Glomerular visceral epithelial cell (primary cell): Measurements from ENCODE around the gene PLA2R1.

Experiments used
- DNase-seq: peaks from one replicate; pipeline ENCODE4 v3.0.0-alpha.2; 2016; ENCODE audit errors: extremely low spot score

PLA2R1 gene

GRCh38 chr2:160033732-160034392 lies 28.6 kb downstream of the PLA2R1 start:
- peak; percentile 54 for DNase-seq

- no peak for DNase-seq
Measured at GRCh38 chr2:160029270-160029628, 33.2 kb downstream of the PLA2R1 start.

GRCh38 chr2:160028431-160029269 lies 33.8 kb downstream of the PLA2R1 start:
- no peak for DNase-seq

DNA sequence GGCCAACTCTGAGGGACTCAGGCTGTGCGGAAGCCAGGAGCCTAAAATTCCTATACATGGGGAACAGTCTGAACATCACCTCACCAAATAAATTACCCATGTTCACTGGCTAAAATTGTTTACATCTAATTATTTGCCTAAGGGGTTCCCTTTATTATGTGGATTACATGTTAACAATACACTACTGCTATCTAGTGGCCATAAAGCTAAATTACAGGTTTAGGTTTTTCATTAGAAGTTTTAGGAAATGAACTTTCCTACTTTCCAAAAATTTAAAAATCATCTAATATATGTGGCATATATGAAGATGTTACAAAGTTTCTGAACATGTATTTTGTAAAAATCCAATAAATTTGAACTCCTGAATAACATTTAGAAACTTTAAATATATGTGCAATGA lies 40.3 kb downstream of the PLA2R1 start:
- no peak for DNase-seq

GRCh38 chr2:160019374-160020090 lies 42.9 kb downstream of the PLA2R1 start:
- no peak for DNase-seq

DNA sequence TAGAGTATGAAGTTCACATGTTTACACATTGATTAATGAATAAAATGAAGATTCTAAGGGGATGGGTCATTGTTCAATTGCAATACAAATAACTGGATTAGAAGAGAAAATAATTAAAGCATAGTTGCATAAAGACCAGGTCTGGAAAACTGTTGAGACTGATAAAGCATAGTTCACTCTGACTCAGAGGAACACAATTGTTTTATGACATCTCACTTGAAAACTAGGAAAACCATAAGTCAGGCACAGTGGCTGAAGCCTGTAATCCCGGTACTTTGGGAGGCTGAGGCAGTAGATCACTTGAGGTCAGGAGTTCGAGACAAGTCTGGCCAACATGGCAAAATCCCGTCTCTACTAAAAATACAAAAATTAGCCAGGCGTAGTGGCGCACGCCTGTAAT lies 46.7 kb downstream of the PLA2R1 start:
- DNase-seq: no peak

DNA sequence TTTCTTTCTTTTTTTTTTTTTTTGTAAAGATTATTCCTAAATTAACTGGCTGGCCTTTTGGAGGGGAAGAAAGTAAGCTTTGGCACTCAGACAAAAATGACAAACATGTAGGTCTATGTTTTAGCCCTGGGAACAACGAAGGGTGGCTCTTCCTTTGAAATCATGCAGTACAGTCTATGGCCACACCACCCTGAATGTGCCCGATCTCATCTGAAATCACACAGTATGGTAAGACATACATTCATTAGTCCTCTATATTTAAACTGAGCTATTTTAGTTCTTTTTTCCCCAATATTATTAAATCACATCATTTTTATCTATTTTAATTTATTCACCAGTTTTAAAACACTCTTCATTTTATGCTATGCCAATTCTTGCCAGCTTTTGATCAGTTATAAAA lies 48.2 kb downstream of the PLA2R1 start:
- DNase-seq: no peak

- no peak for DNase-seq
Measured at GRCh38 chr2:160010361-160011145, 51.9 kb downstream of the PLA2R1 start.

GRCh38 chr2:160007111-160007510 lies 55.3 kb downstream of the PLA2R1 start:
- DNase-seq: no peak

DNA sequence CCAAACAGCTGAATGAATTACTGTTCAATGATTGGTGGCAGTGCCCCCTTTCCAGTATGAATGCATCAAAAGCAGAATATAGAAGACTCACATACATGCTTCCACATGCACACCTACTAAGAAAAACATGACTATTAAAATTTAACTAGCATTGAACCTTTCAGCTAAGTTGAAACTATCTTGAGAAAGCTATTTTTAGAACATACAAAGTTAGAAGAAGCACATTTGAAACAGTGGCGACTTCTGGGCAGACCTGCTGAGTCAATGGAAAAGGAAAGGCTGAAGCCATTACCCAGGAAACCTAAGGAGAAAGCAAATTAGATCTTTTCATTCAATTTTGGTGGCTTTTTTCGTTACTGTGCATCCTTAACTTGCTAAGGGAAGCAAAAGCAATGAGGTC lies 55.9 kb downstream of the PLA2R1 start:
- no peak for DNase-seq

- DNase-seq: no peak
Measured at GRCh38 chr2:160005908-160006307, 56.5 kb downstream of the PLA2R1 start.

DNA sequence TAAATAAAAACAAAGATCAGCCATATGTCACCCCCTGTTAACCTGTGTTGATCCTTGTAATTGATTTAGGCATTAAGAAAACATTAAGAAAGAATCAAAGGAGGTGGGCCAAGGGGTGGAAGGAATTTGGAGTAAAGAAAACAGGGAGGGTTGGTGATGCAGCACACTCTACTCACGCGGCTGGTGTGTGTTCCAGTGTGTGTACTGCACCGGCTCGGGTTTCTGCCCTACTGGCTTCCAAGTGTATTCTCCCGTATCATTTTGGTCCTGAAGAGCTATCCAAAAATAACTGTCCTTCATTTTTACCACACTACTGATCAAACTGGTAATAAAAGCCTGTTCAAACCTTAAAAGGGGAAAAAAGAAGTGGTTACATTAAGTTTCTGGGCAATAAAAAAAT lies 56.9 kb downstream of the PLA2R1 start:
- no peak for DNase-seq

DNA sequence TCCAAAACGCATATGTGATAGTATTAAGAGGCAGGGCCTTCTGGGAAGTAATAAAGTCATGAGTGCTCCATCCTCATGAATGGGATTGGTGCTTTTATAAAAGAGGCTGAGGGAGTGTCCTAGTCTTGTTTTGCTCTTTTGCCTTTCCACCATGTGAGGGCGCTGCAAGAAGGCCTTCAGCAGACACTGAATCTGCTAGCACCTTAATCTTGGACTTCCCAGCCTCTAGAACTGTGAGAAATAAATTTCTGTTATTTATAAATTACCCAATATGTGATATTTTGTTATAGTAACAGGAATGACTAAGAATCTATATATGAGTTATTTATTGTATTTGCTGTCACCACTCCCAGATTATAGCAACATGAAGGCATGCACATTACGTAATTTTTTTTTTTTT lies 63.5 kb downstream of the PLA2R1 start:
- DNase-seq: no peak

DNA sequence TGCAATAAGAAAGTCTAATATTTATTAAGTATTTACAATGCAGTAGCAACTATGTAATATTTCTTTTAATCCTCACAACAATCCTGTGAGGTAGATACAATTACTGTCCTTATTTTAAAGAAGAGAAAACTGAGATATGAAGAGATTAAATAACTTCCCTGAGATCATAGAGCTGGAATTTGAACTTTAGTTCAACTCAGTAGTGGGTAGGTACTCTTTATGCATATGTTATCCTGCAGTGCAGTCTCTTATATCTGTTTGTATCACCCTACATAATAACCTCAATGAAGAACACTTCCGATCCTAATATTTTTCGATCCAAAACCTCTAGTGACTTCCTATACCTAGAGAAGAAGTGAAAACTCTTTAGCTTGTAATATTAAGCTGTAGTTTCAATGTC lies 64.2 kb downstream of the PLA2R1 start:
- DNase-seq: no peak

DNA sequence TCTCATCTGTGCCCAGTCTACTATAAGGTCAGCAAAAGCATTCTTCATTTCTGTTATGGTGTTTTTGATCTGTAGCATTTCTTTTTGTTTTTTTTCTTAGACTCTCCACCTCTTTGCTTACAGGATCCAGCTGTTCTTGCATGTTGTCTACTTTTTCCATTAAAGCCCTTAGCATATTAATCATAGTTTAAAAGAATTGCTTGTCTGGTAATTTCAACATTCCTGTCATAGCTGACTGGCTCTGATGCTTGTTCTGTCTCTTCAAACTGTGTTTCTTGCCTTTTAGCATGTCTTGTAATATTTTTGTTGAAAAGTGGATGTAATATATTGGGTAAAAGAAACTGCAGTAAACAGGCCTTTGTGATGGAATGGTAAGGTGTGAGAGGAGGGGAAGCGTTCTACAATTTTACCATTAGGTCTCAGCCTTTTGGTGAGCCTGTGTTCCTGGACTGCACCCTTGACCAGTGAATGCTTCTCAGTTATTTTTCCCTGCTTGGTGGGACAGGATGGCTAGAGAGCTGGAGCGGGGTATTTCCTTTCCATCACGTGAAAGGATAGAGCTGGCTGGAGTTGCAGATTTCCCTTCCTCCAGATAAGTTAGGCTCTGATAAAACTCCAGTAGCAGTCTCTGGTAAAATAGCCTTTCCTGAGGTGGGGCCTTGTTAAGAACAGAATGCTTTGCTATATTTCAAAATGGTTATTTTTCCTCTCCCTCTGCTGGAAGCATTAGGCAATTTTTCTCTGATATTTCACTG lies 65.4 kb downstream of the PLA2R1 start:
- DNase-seq: peak; percentile 12

GRCh38 chr2:159995038-159995437 lies 67.4 kb downstream of the PLA2R1 start:
- DNase-seq: no peak

DNA sequence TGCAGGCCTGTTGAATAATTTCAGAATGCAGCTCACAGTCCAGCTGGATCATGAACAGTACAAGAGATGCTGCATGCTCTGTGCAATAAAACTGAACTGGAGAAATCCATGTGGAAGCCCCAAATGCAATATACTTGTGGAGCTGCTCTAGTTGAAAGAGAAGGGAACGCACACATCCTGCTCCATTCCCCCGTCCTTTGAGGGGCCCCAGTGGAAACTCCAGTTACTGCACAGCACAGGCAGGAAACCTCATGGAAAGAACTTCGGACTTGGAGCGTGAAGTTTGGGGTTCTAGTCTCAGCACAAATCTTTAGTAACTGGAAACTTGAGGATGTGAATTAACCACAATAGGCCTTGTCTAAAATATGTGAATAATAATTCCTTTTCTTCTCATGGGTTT lies 73.2 kb downstream of the PLA2R1 start:
- no peak for DNase-seq

- no peak for DNase-seq
Measured at GRCh38 chr2:159988412-159988970, 73.9 kb downstream of the PLA2R1 start.

- no peak for DNase-seq
Measured at GRCh38 chr2:159987181-159987580, 75.2 kb downstream of the PLA2R1 start.

GRCh38 chr2:159985656-159986055 lies 76.8 kb downstream of the PLA2R1 start:
- DNase-seq: no peak

- DNase-seq: no peak
Measured at GRCh38 chr2:159984034-159984433, 78.4 kb downstream of the PLA2R1 start.
